ENCODE measurements around the gene RHBDL1. TPM values are rescaled to one million over a fixed set of nuclear protein-coding genes. Genes with fewer than 3 reads are reported as not detected.
A peak's percentile ranks its signal among the peaks of the same experiment; 100 is the strongest.

RHBDL1 gene
- total RNA-seq, 1 experiment from 2014 or later = 1.5 TPM

DNA sequence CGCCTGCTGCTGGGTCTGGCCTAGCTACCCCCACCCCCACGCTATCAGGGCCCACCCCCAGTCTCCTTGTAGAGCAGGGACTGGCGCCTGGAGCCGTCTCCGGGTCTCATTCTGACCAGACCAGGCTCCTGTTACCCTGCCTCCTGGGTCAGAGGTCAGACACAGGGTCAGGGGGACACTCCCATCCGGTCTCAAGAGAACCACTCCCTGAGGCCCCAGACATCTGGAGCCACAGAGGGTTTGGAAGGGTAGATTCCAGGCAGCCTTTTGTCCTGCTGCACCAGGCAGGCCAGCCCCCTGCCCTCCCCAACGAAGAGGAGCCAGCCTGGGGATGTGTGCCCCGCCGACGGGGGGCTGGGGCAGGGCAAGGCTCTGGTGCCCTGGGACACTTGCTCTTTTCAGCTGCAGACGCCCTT, 45.6 kb upstream of the RHBDL1 start:
- intact Hi-C loops (cut with micrococcal nuclease; ENCODE audit: unreplicated experiment) = no loop called here

GRCh38 chr16:630249-630814, 45.1 kb upstream of the RHBDL1 start:
- DNase-seq (ENCODE audit: low spot score) = no peak
- H3K27ac ChIP-seq (ENCODE audit: low read depth, low read length, poor library complexity, severe bottlenecking) = peak overlapping the region; percentile 28
- no peaks in the 10 kb centered on the region for H3K9me3 ChIP-seq (ENCODE audit: low read depth, low read length, poor library complexity, severe bottlenecking)
- H3K36me3 ChIP-seq (ENCODE audit: insufficient read depth, low read length, poor library complexity, severe bottlenecking) = peaks cover 4% of the 10 kb centered on the region
- BruUV-seq (replicated peaks) = no TSS peak
- no peaks in the 10 kb centered on the region for H3K27me3 ChIP-seq (replicated peaks; ENCODE audit: insufficient read depth, low read depth, low read length, poor library complexity)
- intact Hi-C loops (cut with micrococcal nuclease; ENCODE audit: unreplicated experiment) = no loop called here
- TF ChIP-seq EZH2 (IDR thresholded peaks at IDR 0.05; ENCODE audit: borderline replicate concordance, low read depth, low read length, poor library complexity, severe bottlenecking) = no peak
- TF ChIP-seq, protein P1, sequence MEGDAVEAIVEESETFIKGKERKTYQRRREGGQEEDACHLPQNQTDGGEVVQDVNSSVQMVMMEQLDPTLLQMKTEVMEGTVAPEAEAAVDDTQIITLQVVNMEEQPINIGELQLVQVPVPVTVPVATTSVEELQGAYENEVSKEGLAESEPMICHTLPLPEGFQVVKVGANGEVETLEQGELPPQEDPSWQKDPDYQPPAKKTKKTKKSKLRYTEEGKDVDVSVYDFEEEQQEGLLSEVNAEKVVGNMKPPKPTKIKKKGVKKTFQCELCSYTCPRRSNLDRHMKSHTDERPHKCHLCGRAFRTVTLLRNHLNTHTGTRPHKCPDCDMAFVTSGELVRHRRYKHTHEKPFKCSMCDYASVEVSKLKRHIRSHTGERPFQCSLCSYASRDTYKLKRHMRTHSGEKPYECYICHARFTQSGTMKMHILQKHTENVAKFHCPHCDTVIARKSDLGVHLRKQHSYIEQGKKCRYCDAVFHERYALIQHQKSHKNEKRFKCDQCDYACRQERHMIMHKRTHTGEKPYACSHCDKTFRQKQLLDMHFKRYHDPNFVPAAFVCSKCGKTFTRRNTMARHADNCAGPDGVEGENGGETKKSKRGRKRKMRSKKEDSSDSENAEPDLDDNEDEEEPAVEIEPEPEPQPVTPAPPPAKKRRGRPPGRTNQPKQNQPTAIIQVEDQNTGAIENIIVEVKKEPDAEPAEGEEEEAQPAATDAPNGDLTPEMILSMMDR (conservative IDR thresholded peaks at IDR 0.05; ENCODE audit: low read depth, low read length) = no peak
- POLR2A ChIA-PET (ENCODE audit: low non-redundant PET) = no interaction called here
- CTCF ChIA-PET = no interaction called here
- H3K4me3 ChIP-seq (ENCODE audit: low read depth, low read length, poor library complexity, severe bottlenecking) = no peak overlapping the region
- H3K4me1 ChIP-seq (ENCODE audit: insufficient read depth, low read length, poor library complexity, severe bottlenecking) = no peaks in the 10 kb centered on the region

More for the DNA sequence above, 45.6 kb upstream of the RHBDL1 start:
- Histone ChIP-seq H3K36me3 (ENCODE audit: insufficient read depth, low read length, poor library complexity, severe bottlenecking) (peaks cover 4% of the 10 kb centered on the region), H3K27me3 (replicated peaks; ENCODE audit: insufficient read depth, low read depth, low read length, poor library complexity) (no peaks in the 10 kb centered on the region), H3K4me1 (ENCODE audit: insufficient read depth, low read length, poor library complexity, severe bottlenecking) (no peaks in the 10 kb centered on the region), H3K4me3 (ENCODE audit: low read depth, low read length, poor library complexity, severe bottlenecking) (no peak overlapping the region), H3K9me3 (ENCODE audit: low read depth, low read length, poor library complexity, severe bottlenecking) (no peaks in the 10 kb centered on the region), H3K27ac (ENCODE audit: low read depth, low read length, poor library complexity, severe bottlenecking) (no peak overlapping the region)
- DNase-seq (ENCODE audit: low spot score) = no peak
- TF ChIP-seq EZH2 (IDR thresholded peaks at IDR 0.05; ENCODE audit: borderline replicate concordance, low read depth, low read length, poor library complexity, severe bottlenecking) = no peak
- TF ChIP-seq, protein P1 (conservative IDR thresholded peaks at IDR 0.05; ENCODE audit: low read depth, low read length) = no peak
- ChIA-PET POLR2A (ENCODE audit: low non-redundant PET) (interaction anchor here (0.5 kb wide), 1 partner anchor 637 kb away, joined by 5 read pairs; no protein-coding TSS in a partner anchor), CTCF (no interaction called here)
- no TSS peak for BruUV-seq (replicated peaks)

- TF ChIP-seq, protein P1 (conservative IDR thresholded peaks at IDR 0.05; ENCODE audit: low read depth, low read length) = no peak
- TF ChIP-seq EZH2 (IDR thresholded peaks at IDR 0.05; ENCODE audit: borderline replicate concordance, low read depth, low read length, poor library complexity, severe bottlenecking) = no peak
- Histone ChIP-seq H3K36me3 (ENCODE audit: insufficient read depth, low read length, poor library complexity, severe bottlenecking) (peaks cover 4% of the 10 kb centered on the region), H3K9me3 (ENCODE audit: low read depth, low read length, poor library complexity, severe bottlenecking) (no peaks in the 10 kb centered on the region), H3K27ac (ENCODE audit: low read depth, low read length, poor library complexity, severe bottlenecking) (peak within 1 kb of the TSS; percentile 28), H3K27me3 (replicated peaks; ENCODE audit: insufficient read depth, low read depth, low read length, poor library complexity) (no peaks in the 10 kb centered on the region), H3K4me3 (ENCODE audit: low read depth, low read length, poor library complexity, severe bottlenecking) (no peak within 1 kb of the TSS), H3K4me1 (ENCODE audit: insufficient read depth, low read length, poor library complexity, severe bottlenecking) (no peaks in the 10 kb centered on the region)
- CTCF ChIA-PET = no interaction called here
- no peak for DNase-seq (ENCODE audit: low spot score)
- BruUV-seq (replicated peaks) = no TSS peak
- POLR2A ChIA-PET (ENCODE audit: low non-redundant PET) = no interaction called here
- intact Hi-C loops (cut with micrococcal nuclease; ENCODE audit: unreplicated experiment) = no loop called here
Observed at GRCh38 chr16:630815-631405, 44.6 kb upstream of the RHBDL1 start, which contains the start of gene WFIKKN1. Gene WFIKKN1, plus strand, starts transcription at chr16:630985. Its CDS starts 269 bp downstream, at chr16:631254.
